GM19193 (cell line): ENCODE data around the gene BRINP1.

Experiments
- POLR2A ChIP-seq: IDR thresholded peaks from 4 replicates; pipeline ENCODE4 v1.6.1; 2011; ENCODE audit not compliant: insufficient read depth, insufficient read length; ENCODE audit errors: extremely low read depth

Gene BRINP1

GRCh38 chr9:119307471-119307870 is 61.8 kb downstream of the BRINP1 start:
- TF ChIP-seq POLR2A: no peak

DNA sequence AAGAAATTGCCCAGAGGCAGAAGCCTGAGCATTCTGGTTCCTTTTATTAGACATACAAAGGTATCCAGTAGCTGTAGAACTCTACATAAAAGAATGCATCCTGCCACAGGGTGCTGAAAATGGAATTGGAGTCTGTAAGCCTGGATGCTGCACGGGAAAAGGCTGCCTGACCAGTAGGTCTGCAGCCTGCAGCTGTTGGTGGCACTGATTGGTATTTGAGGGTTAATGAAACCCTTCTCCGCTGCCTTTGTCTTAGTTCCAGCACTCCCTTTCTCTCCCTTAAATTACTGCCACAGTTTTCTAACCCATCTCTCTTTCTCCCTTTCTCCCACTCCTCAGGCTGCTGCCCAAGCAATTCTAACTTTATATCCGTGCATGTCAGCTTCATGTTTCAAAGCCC is 64.7 kb downstream of the BRINP1 start:
- no peak for TF ChIP-seq POLR2A

- TF ChIP-seq POLR2A: no peak
These were observed 66.1 kb downstream of the BRINP1 start for GRCh38 chr9:119302988-119303698.

DNA sequence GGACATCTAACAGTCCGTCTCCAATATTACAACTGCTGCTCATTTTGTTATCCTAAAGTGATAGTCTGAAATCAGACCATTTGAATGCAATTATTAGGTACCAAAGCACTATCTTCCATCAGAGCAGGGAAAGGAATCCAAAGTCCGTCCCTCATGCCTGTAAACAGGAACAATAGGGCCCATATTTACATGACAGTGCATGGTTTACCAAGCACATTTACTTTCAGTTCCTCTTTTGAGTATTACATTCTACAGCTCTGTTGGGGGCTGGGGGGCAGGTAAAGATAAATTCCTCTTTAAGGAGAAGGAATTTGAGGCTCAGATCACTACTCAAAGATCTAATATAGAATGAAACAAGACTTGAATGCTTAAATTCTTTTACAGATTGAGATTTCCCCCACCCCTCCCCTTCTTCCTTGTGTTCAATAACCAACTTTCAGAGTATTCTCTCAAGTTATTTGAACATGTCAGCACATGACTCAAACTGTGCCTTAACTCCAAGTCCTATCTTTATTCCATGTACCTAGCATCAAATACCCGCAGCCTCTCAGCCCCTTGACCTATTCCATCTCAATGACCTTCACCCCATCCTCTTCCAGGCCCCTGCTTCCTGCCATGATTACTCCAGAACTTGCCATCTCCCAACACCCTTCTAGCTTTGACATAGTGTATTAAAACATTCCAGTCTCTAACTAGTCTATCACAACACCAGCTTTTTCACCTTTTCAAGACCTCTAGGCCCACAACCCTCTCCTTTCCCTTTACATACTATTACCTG is 71.0 kb downstream of the BRINP1 start:
- TF ChIP-seq POLR2A: no peak

DNA sequence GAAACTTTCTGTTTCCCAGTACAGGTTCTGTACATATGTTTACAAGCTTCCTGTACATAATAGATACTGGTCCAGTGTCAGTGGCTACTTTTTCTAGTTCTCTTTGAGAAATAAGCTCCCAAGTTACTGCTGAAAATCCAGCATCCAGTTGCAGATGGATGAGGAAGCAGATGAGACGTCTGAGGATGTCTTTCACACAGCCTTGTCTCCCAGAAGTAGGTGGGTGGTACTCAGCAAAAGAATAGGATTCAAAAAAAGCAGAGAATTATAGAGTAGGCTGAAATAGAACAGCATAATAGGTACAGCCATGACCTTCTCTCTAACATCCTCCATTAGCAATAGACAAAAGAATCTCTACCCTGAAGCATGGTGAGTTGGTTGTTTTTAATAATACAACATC is 77.7 kb downstream of the BRINP1 start:
- TF ChIP-seq POLR2A: no peak

- TF ChIP-seq POLR2A: no peak
These were observed 79.3 kb downstream of the BRINP1 start for GRCh38 chr9:119289740-119290433.

DNA sequence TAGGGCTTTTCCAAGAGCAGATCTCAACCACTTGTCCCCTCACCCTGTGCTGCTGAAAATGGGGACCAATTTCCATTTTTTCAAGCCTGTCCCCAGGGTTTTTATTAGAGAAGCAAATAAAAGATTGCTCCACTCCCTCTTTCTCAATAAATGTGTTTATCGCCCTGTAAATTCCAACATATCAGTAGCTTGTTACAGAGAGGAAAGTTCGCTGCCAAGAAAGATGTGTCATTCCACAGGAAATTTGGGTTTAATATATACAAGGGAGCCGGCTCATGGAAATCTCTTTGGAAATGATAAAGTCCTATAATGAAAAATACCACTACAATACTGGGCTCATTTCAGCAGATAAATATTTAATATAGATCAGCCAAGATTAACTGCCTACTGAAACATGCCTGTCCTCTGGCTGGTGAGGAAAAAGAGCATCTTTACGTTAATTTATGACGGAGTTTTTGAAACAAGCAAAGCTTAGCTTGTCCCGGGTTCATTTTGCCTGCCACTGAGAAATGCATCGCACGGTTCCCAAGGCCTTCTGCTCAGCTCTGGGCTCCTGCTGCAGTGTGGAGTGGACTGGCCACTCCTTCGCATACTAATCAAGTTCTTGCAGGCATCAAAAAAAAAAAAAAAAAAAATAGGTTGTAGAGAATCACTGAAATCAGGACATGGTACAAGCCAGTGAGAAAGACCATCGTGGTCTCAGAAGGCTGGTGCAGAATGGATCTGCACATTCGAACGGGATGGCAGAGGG is 84.5 kb downstream of the BRINP1 start:
- no peak for TF ChIP-seq POLR2A

GRCh38 chr9:119284118-119284517 is 85.1 kb downstream of the BRINP1 start:
- TF ChIP-seq POLR2A: no peak

DNA sequence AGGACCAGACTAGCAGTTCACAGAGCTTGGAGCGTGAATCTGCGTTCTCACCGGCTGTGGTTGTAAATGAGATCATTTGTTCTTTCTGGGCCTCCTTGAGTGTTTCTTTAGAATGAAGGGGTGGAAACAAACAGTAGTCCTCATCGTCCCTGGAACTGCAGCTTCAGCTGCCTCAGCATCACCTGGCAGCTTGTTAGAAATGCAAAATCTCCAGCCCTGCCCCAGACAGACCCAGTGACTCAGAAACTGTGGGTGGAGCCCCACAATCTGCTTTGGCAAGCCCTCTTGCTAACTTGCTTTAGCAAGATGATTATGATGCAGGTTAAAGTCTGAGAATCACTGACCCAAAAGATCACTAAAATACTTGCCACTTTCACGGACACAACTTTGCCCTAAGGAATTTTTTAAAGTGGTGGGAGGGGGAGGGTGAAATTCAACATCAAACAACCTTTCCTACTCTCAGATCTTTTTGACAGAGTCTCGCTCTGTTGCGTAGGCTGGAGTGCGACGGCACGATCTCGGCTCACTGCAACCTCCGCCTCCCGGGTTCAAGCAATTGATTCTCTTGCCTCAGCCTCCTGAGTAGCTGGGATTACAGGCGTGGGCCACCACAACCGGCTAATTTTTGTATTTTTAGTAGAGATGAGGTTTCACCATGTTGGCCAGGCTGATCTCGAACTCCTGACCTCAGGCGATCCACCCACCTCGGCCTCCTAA is 86.0 kb downstream of the BRINP1 start:
- TF ChIP-seq POLR2A: no peak

DNA sequence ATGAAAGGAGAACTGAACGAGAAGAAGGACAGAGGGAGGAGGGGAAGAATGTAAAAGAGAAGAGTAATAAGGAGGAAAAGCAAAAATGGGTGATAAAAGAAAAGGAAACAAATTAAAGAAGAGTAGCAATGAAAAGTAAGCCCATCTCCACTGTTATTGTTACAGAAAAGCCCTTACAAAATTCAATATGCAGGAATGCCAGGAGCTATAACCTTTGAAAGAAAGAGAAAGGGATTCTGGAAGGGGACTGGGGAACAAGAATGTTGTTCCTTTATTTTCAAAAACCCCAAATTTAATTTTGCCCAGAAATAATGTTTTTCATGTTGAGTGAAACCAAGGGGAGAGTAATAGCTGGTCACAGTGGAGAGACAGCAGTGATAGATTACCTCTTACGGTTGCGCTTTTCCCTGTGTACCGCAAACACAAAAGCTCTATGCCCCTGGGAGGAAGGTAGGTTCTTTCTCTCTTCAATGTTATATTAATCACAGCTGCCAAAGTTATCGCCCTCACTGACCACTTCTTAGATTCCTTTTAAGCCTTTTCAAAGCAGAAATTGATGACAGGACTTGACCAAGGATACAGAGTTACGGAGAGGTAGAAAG is 86.7 kb downstream of the BRINP1 start:
- no peak for TF ChIP-seq POLR2A

DNA sequence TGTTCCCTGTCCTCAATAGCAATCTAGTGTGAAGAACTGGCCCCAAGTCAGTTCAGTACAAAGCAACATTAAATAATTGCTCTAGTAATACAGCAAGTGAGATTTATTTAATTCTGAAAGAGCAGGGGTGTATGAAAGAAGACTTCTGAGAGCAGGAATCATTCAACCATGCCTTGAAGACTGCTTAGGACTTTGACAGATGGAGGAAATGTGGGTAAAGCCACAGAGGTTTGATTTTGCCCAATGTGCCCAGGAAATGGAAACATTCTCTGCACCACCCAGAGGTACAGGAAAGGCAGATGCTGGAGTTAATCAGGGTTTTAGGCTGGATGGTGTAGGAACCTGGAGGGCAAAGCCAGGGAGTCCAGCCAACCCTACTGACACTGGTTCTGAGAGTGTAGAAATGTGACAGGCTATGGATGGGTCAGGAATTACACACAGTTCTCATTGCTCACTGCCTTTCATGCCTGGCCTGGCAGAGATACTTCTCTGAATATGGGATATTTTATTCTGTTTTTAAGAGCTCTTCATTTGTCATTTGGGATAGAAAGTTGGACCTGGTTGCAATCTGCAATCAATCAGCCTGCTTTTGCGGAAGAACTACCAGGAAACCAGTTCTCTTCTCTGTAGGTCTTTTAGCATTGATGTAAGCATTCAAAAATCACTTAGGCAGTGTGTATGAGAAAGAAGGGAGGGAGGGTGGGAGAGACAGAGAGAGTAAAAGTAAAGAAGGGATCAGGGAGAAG is 88.3 kb downstream of the BRINP1 start:
- no peak for TF ChIP-seq POLR2A

GRCh38 chr9:119278171-119278570 is 91.1 kb downstream of the BRINP1 start:
- TF ChIP-seq POLR2A: no peak

GRCh38 chr9:119273984-119274665 is 95.1 kb downstream of the BRINP1 start:
- no peak for TF ChIP-seq POLR2A
